ENCODE data around the gene ICAM2.

The ICAM2 gene

GRCh38 chr17:63989622-63990345, 30.6 kb downstream of the ICAM2 start:
- ATAC-seq: no peak
- TF ChIP-seq GLIS3 (CRISPR knock-in tag; IDR thresholded peaks at IDR 0.05) (no peak), ZC3H10 (CRISPR knock-in tag; IDR thresholded peaks at IDR 0.05) (no peak), SNAI2 (CRISPR knock-in tag; IDR thresholded peaks at IDR 0.05) (no peak), ZFP3 (CRISPR knock-in tag; IDR thresholded peaks at IDR 0.05) (no peak), TCF4 (CRISPR knock-in tag; IDR thresholded peaks at IDR 0.05; ENCODE audit: borderline replicate concordance) (no peak), ISL1 (CRISPR knock-in tag; IDR thresholded peaks at IDR 0.05) (no peak), TOX (CRISPR knock-in tag; IDR thresholded peaks at IDR 0.05; ENCODE audit: borderline replicate concordance) (no peak), ZNF565 (CRISPR knock-in tag; conservative IDR thresholded peaks at IDR 0.05; ENCODE audit: low read depth) (no peak), BACH2 (CRISPR knock-in tag; IDR thresholded peaks at IDR 0.05; ENCODE audit: borderline replicate concordance) (no peak), PPARA (CRISPR knock-in tag; IDR thresholded peaks at IDR 0.05; ENCODE audit: borderline replicate concordance) (no peak), CSDC2 (CRISPR knock-in tag; IDR thresholded peaks at IDR 0.05) (no peak), ZNF70 (CRISPR knock-in tag; IDR thresholded peaks at IDR 0.05) (no peak), OSR1 (CRISPR knock-in tag; IDR thresholded peaks at IDR 0.05) (no peak), ESRRG (CRISPR knock-in tag; IDR thresholded peaks at IDR 0.05) (no peak), ARNTL (CRISPR knock-in tag; IDR thresholded peaks at IDR 0.05; ENCODE audit: borderline replicate concordance, low read depth) (no peak), ZNF8 (CRISPR knock-in tag; IDR thresholded peaks at IDR 0.05) (no peak), POU6F1 (CRISPR knock-in tag; IDR thresholded peaks at IDR 0.05; ENCODE audit: borderline replicate concordance, low read depth) (no peak)

GRCh38 chr17:63988741-63989621, 31.5 kb downstream of the ICAM2 start:
- no peak for ATAC-seq
- TF ChIP-seq ISL1 (CRISPR knock-in tag; IDR thresholded peaks at IDR 0.05) (no peak), ZC3H10 (CRISPR knock-in tag; IDR thresholded peaks at IDR 0.05) (no peak)

- ATAC-seq: no peak
- no peak for TF ChIP-seq RARB (CRISPR knock-in tag; IDR thresholded peaks at IDR 0.05)
- no peak for TF ChIP-seq TSHZ2 (CRISPR knock-in tag; IDR thresholded peaks at IDR 0.05)
- TF ChIP-seq CSRNP3 (CRISPR knock-in tag; IDR thresholded peaks at IDR 0.05): no peak
- no peak for TF ChIP-seq TCF4 (CRISPR knock-in tag; IDR thresholded peaks at IDR 0.05; ENCODE audit: borderline replicate concordance)
- no peak for TF ChIP-seq ZFP30 (CRISPR knock-in tag; IDR thresholded peaks at IDR 0.05)
- no peak for TF ChIP-seq POU6F1 (CRISPR knock-in tag; IDR thresholded peaks at IDR 0.05; ENCODE audit: borderline replicate concordance, low read depth)
- no peak for TF ChIP-seq ARNTL (CRISPR knock-in tag; IDR thresholded peaks at IDR 0.05; ENCODE audit: borderline replicate concordance, low read depth)
- TF ChIP-seq ESRRG (CRISPR knock-in tag; IDR thresholded peaks at IDR 0.05): no peak
- no peak for TF ChIP-seq SNAI2 (CRISPR knock-in tag; IDR thresholded peaks at IDR 0.05)
- TF ChIP-seq GLIS3 (CRISPR knock-in tag; IDR thresholded peaks at IDR 0.05): no peak
- no peak for TF ChIP-seq BACH2 (CRISPR knock-in tag; IDR thresholded peaks at IDR 0.05; ENCODE audit: borderline replicate concordance)
- TF ChIP-seq ZNF8 (CRISPR knock-in tag; IDR thresholded peaks at IDR 0.05): no peak
- no peak for TF ChIP-seq PATZ1 (CRISPR knock-in tag; IDR thresholded peaks at IDR 0.05; ENCODE audit: borderline replicate concordance)
- no peak for TF ChIP-seq ZNF70 (CRISPR knock-in tag; IDR thresholded peaks at IDR 0.05)
- no peak for TF ChIP-seq TOX (CRISPR knock-in tag; IDR thresholded peaks at IDR 0.05; ENCODE audit: borderline replicate concordance)
- TF ChIP-seq ISL1 (CRISPR knock-in tag; IDR thresholded peaks at IDR 0.05): no peak
- TF ChIP-seq CREB5 (CRISPR knock-in tag; IDR thresholded peaks at IDR 0.05; ENCODE audit: low read depth): no peak
- no peak for TF ChIP-seq ZC3H10 (CRISPR knock-in tag; IDR thresholded peaks at IDR 0.05)
- no peak for TF ChIP-seq CSDC2 (CRISPR knock-in tag; IDR thresholded peaks at IDR 0.05)
- TF ChIP-seq OSR1 (CRISPR knock-in tag; IDR thresholded peaks at IDR 0.05): no peak
Observed at GRCh38 chr17:63988127-63988478, 32.3 kb downstream of the ICAM2 start.

All from SK-N-SH treated with all-trans-retinoic acid at 6 μM for 48 hours (cell line).